Fibroblast of lung (primary cell): ENCODE data around the gene RPL36A. TPM values are rescaled to one million over a fixed set of nuclear protein-coding genes. Genes with fewer than 3 reads are reported as not detected.

ENCODE experiments used
- DNase-seq, 2 donors: peaks; one replicate each; pipeline versions ENCODE4 v3.0.0 to v3.0.0-alpha.2; 2010; ENCODE audit warnings: low read depth in 2 of 2
- H2AFZ ChIP-seq: 2 replicates; pipeline ENCODE4 v1.5.1; 2012; ENCODE audit warnings: low read length, control low read depth, inconsistent platforms
- H3K27ac ChIP-seq: 2 replicates; pipeline ENCODE4 v1.5.1; 2011; ENCODE audit warnings: low read length, control low read depth; ENCODE audit not compliant: insufficient read depth
- H3K27me3 ChIP-seq: 2 replicates; pipeline ENCODE4 v1.5.1; 2011; ENCODE audit warnings: mild to moderate bottlenecking, low read length; ENCODE audit not compliant: control insufficient read depth, insufficient read depth
- H3K36me3 ChIP-seq: 2 replicates; pipeline ENCODE4 v1.5.1; 2011; ENCODE audit warnings: low read length; ENCODE audit not compliant: control insufficient read depth, insufficient read depth
- H3K4me1 ChIP-seq: 2 replicates; pipeline ENCODE4 v1.5.1; 2011; ENCODE audit warnings: low read length; ENCODE audit not compliant: control insufficient read depth, insufficient read depth; ENCODE audit errors: extremely low read depth
- H3K4me2 ChIP-seq: 2 replicates; pipeline ENCODE4 v1.5.1; 2011; ENCODE audit warnings: low read length, control low read depth; ENCODE audit not compliant: insufficient read depth; ENCODE audit errors: extremely low read depth
- H3K4me3 ChIP-seq, 4 experiments: fragments of 200-600 bp in 1 of 4; sonication (generic) in 1 of 4; replicated peaks in 1 of 4; 2 replicates each; pipeline ENCODE4 v1.5.1; 2011 to 2016; ENCODE audit warnings: low read length in 4 of 4, low read depth in 3 of 4, mild to moderate bottlenecking in 3 of 4, control low read depth in 2 of 4, inconsistent platforms in 1 of 4, mixed read lengths in 1 of 4; ENCODE audit not compliant: insufficient read depth in 1 of 4; ENCODE audit errors: control extremely low read depth in 1 of 4
- H3K79me2 ChIP-seq: 2 replicates; pipeline ENCODE4 v1.5.1; 2012; ENCODE audit warnings: mild to moderate bottlenecking, low read length, inconsistent platforms; ENCODE audit not compliant: control insufficient read depth, insufficient read depth
- H3K9ac ChIP-seq: 2 replicates; pipeline ENCODE4 v1.5.1; 2011; ENCODE audit warnings: mild to moderate bottlenecking, low read length, control low read depth; ENCODE audit not compliant: insufficient read depth
- H3K9me3 ChIP-seq: 2 replicates; pipeline ENCODE4 v1.5.1; 2012; ENCODE audit warnings: low read depth, low read length; ENCODE audit not compliant: control insufficient read depth, insufficient read depth
- H4K20me1 ChIP-seq: 2 replicates; pipeline ENCODE4 v1.5.1; 2011; ENCODE audit warnings: low read length; ENCODE audit not compliant: control insufficient read depth, insufficient read depth; ENCODE audit errors: extremely low read depth
- CTCF ChIP-seq, 2 donors: IDR thresholded peaks in 1 of 2; conservative IDR thresholded peaks in 1 of 2; 1 replicate in 1 of 2; 2 replicates in 1 of 2; pipeline ENCODE4 v1.5.1; 2011 to 2012; ENCODE audit warnings: low read length in 2 of 2, control low read depth in 1 of 2, inconsistent platforms in 1 of 2, low read depth in 1 of 2, mild to moderate bottlenecking in 1 of 2
- EZH2 ChIP-seq: IDR thresholded peaks from 2 replicates; pipeline ENCODE4 v1.5.1; 2012; ENCODE audit warnings: low read length, control low read depth, mild to moderate bottlenecking; ENCODE audit errors: missing control alignments
- polyA plus RNA-seq, 2 donors: library from polyadenylated mRNA; depleted of rRNA in 1 of 2; stranded (reverse) in 1 of 2; unstranded in 1 of 2; fragments of >200 nt; gene quantifications; 2 replicates each; pipeline ENCODE4 v1.2.1, GENCODE V29; 2011 to 2012; ENCODE audit warnings: missing spikeins in 1 of 2
- total RNA-seq: library from RNA; depleted of rRNA; stranded (reverse); fragments of >200 nt; gene quantifications from 2 replicates; pipeline ENCODE4 v1.2.1, GENCODE V29; 2014

Gene RPL36A
- total and polyA plus RNA-seq, 2 donors (not counting 1 experiment from before 2014, with no cell fraction given) = 305 to 2,209 TPM

GRCh38 chrX:101377547-101377946, 13.3 kb upstream of the RPL36A start:
- no peak overlapping the region for H3K4me3 ChIP-seq
- H3K9me3 ChIP-seq = no peaks in the 10 kb centered on the region
- no peak for DNase-seq
- no peak for TF ChIP-seq EZH2
- TF ChIP-seq CTCF (conservative IDR thresholded peaks at IDR 0.05 in 1 of 2, IDR thresholded peaks at IDR 0.05 in 1 of 2; ENCODE audit: low read depth in 1 of 2, low read length in 2 of 2) = no peak
- H3K27ac ChIP-seq = no peak overlapping the region
- H2AFZ ChIP-seq = no peak overlapping the region
- H3K36me3 ChIP-seq = no peaks in the 10 kb centered on the region
- no peak overlapping the region for H3K4me2 ChIP-seq
- H3K9ac ChIP-seq = no peak overlapping the region
- H3K79me2 ChIP-seq = no peaks in the 10 kb centered on the region
- no peaks in the 10 kb centered on the region for H3K27me3 ChIP-seq
- no peaks in the 10 kb centered on the region for H4K20me1 ChIP-seq
- no peaks in the 10 kb centered on the region for H3K4me1 ChIP-seq

- Histone ChIP-seq H3K27me3 (no peaks in the 10 kb centered on the region), H3K4me2 (no peak overlapping the region), H3K27ac (no peak overlapping the region), H3K9ac (no peak overlapping the region), H3K79me2 (no peaks in the 10 kb centered on the region), H3K9me3 (no peaks in the 10 kb centered on the region), H3K36me3 (no peaks in the 10 kb centered on the region), H4K20me1 (no peaks in the 10 kb centered on the region), H2AFZ (no peak overlapping the region), H3K4me1 (no peaks in the 10 kb centered on the region), H3K4me3 (no peak overlapping the region)
- no peak for TF ChIP-seq EZH2
- no peak for TF ChIP-seq CTCF (conservative IDR thresholded peaks at IDR 0.05 in 1 of 2, IDR thresholded peaks at IDR 0.05 in 1 of 2; ENCODE audit: low read depth in 1 of 2, low read length in 2 of 2)
- DNase-seq = no peak
Measured at GRCh38 chrX:101383679-101384205, 7.1 kb upstream of the RPL36A start.

- Histone ChIP-seq H3K4me3 (no peak overlapping the region), H2AFZ (no peak overlapping the region), H3K4me2 (no peak overlapping the region), H3K79me2 (no peaks in the 10 kb centered on the region), H3K27ac (no peak overlapping the region), H4K20me1 (no peaks in the 10 kb centered on the region), H3K36me3 (no peaks in the 10 kb centered on the region), H3K9me3 (no peaks in the 10 kb centered on the region), H3K4me1 (no peaks in the 10 kb centered on the region), H3K9ac (no peak overlapping the region), H3K27me3 (no peaks in the 10 kb centered on the region)
- no peak for TF ChIP-seq EZH2
- TF ChIP-seq CTCF (conservative IDR thresholded peaks at IDR 0.05 in 1 of 2, IDR thresholded peaks at IDR 0.05 in 1 of 2; ENCODE audit: low read depth in 1 of 2, low read length in 2 of 2) = no peak
- DNase-seq = no peak
Measured at GRCh38 chrX:101385026-101385684, 5.7 kb upstream of the RPL36A start.
